Astrocyte of the hippocampus (primary cell): ENCODE data around the gene WASHC3.
"Not testable (repeated sequence)": the region's sequence is repeated elsewhere in the genome, so short reads cannot be mapped to it uniquely, and the experiment has no call there.

ENCODE experiments used
- DNase-seq: peaks from one replicate; pipeline ENCODE4 v3.0.0; 2011; ENCODE audit warnings: low read depth, low spot score

The WASHC3 gene, protein sequence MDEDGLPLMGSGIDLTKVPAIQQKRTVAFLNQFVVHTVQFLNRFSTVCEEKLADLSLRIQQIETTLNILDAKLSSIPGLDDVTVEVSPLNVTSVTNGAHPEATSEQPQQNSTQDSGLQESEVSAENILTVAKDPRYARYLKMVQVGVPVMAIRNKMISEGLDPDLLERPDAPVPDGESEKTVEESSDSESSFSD

DNA sequence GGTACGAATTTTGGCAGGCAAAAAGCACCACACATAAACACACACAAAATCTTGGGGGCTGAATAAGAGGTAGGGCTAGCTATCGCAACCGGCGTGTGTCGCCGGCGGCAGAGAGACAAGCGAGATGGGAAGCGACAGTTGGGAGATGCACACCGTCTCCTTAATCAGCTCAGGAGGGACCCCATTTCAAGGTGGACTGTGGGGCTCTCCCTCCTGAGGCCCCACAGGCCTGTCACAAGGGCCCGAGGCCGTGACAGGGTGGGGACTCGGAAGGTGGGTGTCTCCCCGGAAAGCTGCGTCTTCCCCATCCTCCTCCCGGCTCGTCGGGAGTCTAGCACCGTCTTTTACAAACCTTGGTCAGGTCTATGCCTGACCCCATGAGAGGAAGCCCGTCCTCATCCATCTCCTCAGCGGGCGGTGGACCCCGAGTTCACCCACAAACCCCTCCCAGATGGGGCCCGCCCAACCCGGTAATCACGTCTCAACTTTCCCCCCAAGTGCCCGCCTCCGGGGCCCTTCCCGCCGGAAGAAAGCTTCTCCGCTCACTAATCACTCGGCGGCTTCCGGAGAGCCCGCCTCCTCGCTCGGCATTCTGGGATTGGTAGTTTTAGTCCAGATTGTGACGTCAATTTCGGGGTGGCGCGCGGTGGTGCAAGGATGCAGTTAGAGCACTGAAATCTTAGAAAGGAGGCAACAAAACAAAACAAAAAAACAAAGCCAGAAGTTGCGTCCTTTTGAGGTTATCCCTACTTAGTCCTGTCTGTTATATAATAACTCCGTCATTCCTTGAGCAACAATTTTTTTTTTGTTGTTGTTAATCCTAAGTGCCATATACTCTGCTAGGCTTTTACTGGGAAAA is at the start of gene WASHC3:
TSS of gene WASHC3 (minus strand) at position 432 of the 859 bp plus-strand sequence. CDS start at position 403, 29 bp downstream.
- DNase-seq: peak; percentile 96

GRCh38 chr12:102110782-102111181 is 49.0 kb upstream of the WASHC3 start:
- DNase-seq: no peak

DNA sequence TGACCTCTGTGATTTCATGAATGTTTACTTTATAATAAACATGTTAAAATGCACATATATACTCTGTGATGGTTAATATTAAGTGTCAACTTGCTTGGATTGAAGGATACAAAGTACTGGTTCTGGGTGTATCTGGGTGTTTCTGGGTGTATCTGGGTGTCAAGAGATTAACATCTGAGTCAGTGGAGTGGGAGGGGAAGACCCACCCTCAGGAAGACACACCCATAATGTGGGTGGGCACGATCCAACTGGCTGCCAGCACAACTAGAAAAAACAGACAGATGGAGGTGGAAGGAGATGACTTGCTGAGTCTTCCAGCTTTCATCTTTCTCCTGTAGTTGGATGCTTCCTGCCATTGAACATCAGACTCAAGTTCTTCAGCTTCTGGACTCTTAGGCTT is 46.2 kb upstream of the WASHC3 start:
- no peak for DNase-seq

GRCh38 chr12:102106905-102107304 is 45.1 kb upstream of the WASHC3 start:
- no peak for DNase-seq

DNA sequence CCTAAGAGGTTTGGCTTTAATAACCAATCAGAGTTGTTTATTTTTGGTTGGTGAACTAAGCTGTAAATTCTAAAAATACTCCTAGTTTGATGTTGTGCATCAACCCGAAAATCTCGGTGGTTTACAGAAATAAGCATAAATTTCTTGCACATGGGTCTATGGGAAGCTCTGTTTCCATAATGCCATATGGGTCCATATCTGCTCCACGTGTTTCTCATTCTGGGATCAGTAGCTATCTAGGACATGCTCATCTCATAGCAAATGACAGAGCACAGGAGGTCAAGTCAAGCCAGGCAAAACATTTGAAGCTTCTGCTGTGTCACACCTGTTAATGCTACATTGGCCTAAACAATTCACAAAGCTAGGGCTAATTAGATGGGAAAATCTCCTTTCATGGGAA is 35.1 kb upstream of the WASHC3 start:
- DNase-seq: no peak

GRCh38 chr12:102095677-102096263 is 34.0 kb upstream of the WASHC3 start:
- peak; percentile 43 for DNase-seq

GRCh38 chr12:102093319-102093718 is 31.5 kb upstream of the WASHC3 start:
- peak; percentile 3 for DNase-seq

DNA sequence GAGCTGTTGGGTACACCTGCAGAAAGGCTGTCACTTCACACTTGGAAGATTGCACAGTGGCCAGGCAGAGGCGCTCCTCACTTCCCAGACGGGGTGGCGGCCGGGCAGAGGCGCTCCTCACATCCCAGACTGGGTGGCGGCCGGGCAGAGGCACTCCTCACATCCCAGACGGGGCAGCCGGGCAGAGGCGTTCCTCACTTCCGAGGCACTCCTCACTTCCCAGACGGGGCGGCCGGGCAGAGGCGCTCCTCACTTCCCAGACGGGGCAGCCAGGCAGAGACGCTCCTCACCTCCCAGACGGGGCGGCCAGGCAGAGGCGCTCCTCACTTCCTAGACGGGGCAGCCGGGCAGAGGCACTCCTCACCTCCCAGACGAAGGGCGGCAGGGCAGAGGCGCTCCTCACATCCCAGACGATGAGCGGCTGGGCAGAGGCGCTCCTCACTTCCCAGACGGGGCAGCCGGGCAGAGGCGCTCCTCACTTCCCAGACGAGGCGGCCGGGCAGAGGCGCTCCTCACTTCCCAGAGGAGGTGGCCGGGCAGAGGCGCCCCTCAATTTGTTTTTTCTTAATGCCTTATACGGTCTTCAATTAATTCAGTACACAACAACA is 27.5 kb upstream of the WASHC3 start:
- not testable (repeated sequence) for DNase-seq

GRCh38 chr12:102080842-102081241 is 19.1 kb upstream of the WASHC3 start:
- DNase-seq: no peak

- not testable (repeated sequence) for DNase-seq
Observed at GRCh38 chr12:102072092-102072491, 10.3 kb upstream of the WASHC3 start.

- no peak for DNase-seq
Observed at GRCh38 chr12:102069707-102070106, 7.9 kb upstream of the WASHC3 start.

DNA sequence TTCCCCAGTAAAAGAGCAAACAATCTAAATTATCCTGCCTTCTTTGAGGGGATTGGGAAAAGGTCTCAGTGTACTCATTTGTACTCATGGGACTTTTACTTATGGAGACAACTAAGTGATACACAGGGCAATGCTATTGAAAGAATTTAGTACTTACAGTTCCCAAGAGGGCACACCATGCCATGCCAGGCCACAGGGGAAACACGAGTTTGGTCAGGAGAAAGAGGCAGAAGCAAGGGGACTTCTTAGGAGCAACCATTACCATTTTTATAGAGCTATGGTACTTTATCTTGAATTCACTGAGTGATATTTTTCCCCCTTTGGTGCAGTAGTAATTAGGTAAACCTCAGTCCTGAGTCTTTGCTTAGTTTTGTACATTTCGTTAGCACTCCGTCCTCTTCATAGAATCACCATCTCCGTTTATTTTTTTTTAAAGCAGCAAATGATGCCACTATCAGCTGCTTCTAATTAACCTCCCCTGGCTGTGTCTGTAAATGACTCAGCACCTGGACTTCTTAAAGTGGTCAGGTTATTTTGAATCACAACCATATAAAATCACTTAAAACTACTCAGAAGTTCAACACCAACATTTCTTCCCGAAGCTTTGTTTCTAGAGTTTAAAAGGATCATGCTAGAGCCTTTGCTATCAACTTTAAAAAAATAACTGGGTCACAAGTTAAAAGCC is 5.9 kb upstream of the WASHC3 start:
- DNase-seq: peak; percentile 33

DNA sequence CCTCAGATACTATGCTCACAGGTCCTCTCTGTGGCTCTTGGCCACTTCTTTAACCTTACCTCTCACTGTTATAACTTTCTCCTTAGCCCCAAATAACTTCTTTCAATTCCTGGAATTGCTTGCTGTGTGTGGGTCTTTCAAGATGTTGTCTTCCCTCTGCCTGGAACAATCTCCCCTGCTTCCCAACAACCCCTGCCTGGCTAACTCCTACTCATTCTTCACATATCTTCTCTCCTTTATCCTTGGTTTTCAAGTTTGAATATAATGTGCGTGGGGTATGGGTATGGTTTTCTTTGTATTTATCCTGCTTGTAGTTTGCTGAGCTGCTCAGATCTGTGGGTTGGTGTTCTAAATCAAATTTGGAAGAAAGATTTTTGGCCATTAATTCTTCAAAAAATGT is 2.7 kb upstream of the WASHC3 start:
- no peak for DNase-seq

DNA sequence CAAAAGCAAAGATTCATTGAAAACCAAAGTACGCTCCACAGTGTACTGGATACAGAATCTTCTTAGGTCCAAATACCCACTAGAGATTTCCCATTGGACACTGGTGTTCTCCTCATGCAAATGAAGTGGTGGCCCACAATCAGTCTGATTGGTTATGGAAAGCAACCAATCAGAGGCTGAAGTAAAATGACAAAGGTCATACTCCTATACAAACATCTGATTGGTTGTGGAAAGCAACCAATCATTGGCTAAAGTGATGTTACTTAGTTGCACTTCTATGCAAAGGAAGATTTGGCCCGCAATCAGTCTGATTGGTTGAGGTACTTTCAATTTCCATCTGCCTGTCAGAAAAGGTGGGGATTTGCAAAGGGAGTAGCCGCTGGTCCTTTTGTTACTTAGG is 1.3 kb upstream of the WASHC3 start:
- DNase-seq: no peak

GRCh38 chr12:102062419-102062806 is 622 bp upstream of the WASHC3 start:
- DNase-seq: no peak

- DNase-seq: no peak
Observed at GRCh38 chr12:102061096-102061559, 663 bp downstream of the WASHC3 start.

- DNase-seq: no peak
Observed at GRCh38 chr12:102059343-102059742, 2.4 kb downstream of the WASHC3 start.

DNA sequence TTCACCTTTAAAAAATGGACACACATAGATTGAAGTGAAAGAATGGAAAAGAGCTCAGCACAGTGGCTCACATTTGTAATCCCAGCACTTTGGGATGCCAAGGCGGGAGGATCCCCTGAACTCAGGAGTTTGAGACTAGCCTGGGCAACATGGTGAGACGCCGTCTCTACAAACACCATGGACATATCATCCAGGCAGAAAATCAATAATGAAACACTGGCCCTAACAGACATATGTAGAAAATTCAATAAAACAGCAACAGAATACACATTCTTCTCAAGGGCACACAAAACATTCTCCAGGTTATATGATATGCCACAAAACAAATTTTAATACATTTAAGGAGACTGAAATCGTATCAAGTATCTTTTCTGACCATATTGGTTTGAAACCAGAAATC is 7.4 kb downstream of the WASHC3 start:
- DNase-seq: no peak

DNA sequence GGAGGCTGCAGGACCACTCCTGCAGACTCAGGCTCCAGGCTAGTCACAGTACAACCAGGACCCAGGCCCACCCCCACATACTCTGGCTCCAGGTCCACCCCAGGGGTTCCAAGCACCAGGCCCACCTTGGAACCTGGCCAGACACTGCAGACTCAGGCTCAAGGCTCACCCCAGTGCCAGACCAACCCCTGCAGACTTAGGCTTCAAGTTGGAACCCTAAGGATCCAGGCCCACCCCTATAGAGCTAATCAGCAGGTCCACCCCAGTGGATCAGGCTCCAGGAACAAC is 8.8 kb downstream of the WASHC3 start:
- DNase-seq: no peak

DNA sequence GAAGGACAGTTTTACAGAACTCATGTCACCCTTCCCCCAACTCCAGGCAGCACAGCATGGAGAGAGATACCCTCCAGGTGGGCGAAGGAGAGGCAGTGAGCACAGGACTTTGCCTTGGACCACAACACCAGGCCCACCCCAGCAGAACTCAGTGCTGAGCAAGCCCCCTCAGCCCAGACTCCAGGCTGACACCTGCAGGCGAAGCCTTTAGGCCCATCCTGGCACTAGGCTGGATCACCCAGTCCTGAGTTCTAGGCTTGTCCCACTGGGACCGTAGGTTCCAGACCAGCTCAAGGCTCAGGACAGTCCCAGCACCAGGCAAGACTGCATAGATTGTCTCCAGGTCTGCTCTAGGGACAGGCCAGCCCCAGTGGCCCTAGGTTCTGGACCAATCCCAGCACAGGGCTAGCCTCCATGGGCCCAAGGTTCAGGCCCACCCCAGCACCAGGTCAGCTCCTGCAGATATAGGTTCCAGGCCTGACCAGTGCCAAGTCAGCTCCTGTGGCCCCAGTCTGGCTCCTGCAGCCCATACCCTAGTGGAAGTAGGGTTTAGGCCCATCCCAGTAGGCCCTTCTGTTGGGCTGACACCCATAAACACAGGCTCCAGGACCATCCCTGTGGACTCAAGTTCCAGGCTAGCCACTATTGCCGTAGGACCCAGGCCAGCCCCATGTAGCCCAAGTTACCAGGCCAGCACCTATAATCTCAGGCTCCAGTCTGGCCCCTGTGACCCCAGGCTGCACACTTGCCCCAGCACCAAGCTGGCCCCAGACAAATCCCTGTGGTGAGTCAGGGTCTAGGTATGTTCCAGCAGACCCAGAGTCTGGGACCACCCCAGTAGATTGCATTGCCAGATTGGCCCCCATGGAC is 9.4 kb downstream of the WASHC3 start:
- DNase-seq: no peak

DNA sequence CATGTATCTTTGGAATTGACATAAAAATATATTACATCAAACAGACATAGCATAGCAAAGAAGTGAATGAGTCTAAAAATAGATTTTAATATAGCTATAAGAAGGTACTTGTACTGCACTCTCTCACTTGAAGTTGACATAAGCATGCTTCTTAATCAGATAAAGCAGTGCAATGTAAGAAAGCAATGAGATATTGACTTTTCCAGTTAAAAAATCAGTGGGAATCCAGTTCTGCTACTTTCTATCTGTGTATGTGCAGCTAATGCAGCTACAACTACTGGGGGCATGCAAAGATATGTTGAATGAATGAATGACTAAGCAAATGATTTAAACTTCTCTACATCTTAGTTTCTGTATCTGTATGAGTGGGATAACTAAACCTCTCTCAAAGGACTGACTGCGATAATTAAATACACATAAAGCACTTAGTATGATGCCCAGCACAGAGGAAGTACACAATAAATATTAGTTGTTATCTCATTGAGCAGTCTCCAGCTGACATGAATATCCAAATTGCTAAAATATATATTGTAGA is 10.3 kb downstream of the WASHC3 start:
- DNase-seq: no peak
